CD4-positive, alpha-beta T cell (primary cell): ENCODE measurements around the gene CKMT2. TPM values are rescaled to one million over a fixed set of nuclear protein-coding genes. Genes with fewer than 3 reads are reported as not detected.

Source experiments
- ATAC-seq: fragments of 200-7000 bp; cut with Tn5 transposase; one replicate; pipeline ENCODE4 v1.10.0; 2022; ENCODE audit warnings: mild to moderate bottlenecking; ENCODE audit not compliant: poor library complexity
- CTCF ChIA-PET: fragments of 350-600 bp; sonication (Branson Sonifier 250); formaldehyde crosslinking; loops from one replicate; lab custom pipeline; 2021; ENCODE audit warnings: antibody characterized with exemption, inconsistent platforms; lab: Charles Lee
- POLR2A ChIA-PET: fragments of 350-600 bp; sonication (Branson Sonifier 250); formaldehyde crosslinking; loops from one replicate; lab custom pipeline; 2021; ENCODE audit warnings: antibody characterized with exemption, inconsistent platforms; lab: Charles Lee
- DNase-seq, 14 experiments: peaks; one replicate each; pipeline ENCODE4 v3.0.0-alpha.2; 2013 to 2020; ENCODE audit warnings: mixed read lengths in 2 of 14
- H3K27ac ChIP-seq, 2 donors: one replicate each; pipeline versions ENCODE4 v1.5.1 to v1.7.0; 2013; ENCODE audit warnings: low read length in 2 of 2, low read depth in 1 of 2, mild to moderate bottlenecking in 1 of 2
- H3K27me3 ChIP-seq, 2 experiments: 1 replicate in 1 of 2; 2 replicates in 1 of 2; pipeline versions ENCODE4 v1.6.1 to v1.7.0; 2013; ENCODE audit warnings: low read length in 2 of 2, control low read depth in 1 of 2, mild to moderate bottlenecking in 1 of 2, moderate library complexity in 1 of 2; ENCODE audit not compliant: insufficient read depth in 2 of 2, control insufficient read depth in 1 of 2
- H3K36me3 ChIP-seq: one replicate; pipeline ENCODE4 v1.6.1; 2013; ENCODE audit warnings: low read length, control low read depth; ENCODE audit not compliant: insufficient read depth
- H3K4me1 ChIP-seq: one replicate; pipeline ENCODE4 v1.6.1; 2013; ENCODE audit warnings: low read length, control low read depth; ENCODE audit not compliant: insufficient read depth
- H3K4me3 ChIP-seq: one replicate; pipeline ENCODE4 v1.5.1; 2013; ENCODE audit warnings: mild to moderate bottlenecking, low read length, moderate library complexity
- H3K9me3 ChIP-seq, 2 experiments: 1 replicate in 1 of 2; 2 replicates in 1 of 2; pipeline versions ENCODE4 v1.6.1 to v1.7.0; 2013; ENCODE audit warnings: low read length in 2 of 2, mild to moderate bottlenecking in 2 of 2, control low read depth in 1 of 2, moderate library complexity in 1 of 2; ENCODE audit not compliant: control insufficient read depth in 1 of 2, insufficient read depth in 1 of 2
- H3K27ac Mint-ChIP-seq: one replicate; pipeline ENCODE4 v1.8.0; 2020; ENCODE audit warnings: mixed read lengths
- H3K27me3 Mint-ChIP-seq: one replicate; pipeline ENCODE4 v1.8.0; 2021; ENCODE audit warnings: mixed read lengths
- H3K36me3 Mint-ChIP-seq: one replicate; pipeline ENCODE4 v1.8.0; 2021; ENCODE audit warnings: low read depth, mixed read lengths
- H3K4me1 Mint-ChIP-seq: one replicate; pipeline ENCODE4 v1.8.0; 2021; ENCODE audit warnings: low read depth, mixed read lengths
- H3K4me3 Mint-ChIP-seq: one replicate; pipeline ENCODE4 v1.8.0; 2020; ENCODE audit warnings: mild to moderate bottlenecking, mixed read lengths
- H3K9me3 Mint-ChIP-seq: one replicate; pipeline ENCODE4 v1.8.0; 2020; ENCODE audit warnings: mixed read lengths
- intact Hi-C, 2 experiments: fragments of 100-400 bp; cut with DNase I in 1 of 2; cut with micrococcal nuclease in 1 of 2; formaldehyde crosslinking; loops; one replicate each; pipeline versions ENCODE4 v1.15.1 to v1.9.0; 2023 to 2025; cut with DNase I, micrococcal nuclease
- total RNA-seq, 174 experiments: library from RNA in 2 of 174; stranded (reverse) in 2 of 174; gene quantifications; one replicate each; pipeline ENCODE4 v1.2.3 and lab custom pipeline; 2021 to 2026
- TF ChIP-seq, protein P1 (sequence below): fragments of 200-600 bp; IDR thresholded peaks from one replicate; pipeline ENCODE4 v1.8.0; 2022; ENCODE audit warnings: antibody characterized with exemption, mild to moderate bottlenecking

The CKMT2 gene
- total RNA-seq, 2 experiments from 2014 or later = 0.17 to 0.27 TPM

DNA sequence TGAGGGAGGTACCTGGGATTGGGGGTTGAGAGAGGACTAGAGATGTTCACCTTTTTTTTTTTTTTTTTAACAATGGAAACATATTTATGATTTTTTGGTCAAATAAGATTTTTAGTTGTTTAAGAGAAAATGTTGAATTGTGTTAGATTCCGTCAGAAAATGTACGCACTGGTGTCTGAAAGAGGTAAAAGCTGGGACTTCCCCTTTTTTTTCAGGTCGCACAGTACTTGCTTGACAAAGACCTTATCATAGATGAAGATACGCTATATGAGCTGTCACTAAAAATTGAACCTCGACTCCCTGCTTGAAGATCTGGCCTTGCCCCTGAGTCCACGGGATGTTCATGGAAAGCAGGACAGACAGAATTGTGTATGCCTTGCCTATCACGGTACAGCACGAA lies 7.7 kb upstream of the CKMT2 start:
- CTCF ChIA-PET = no interaction called here
- H3K9me3 Mint-ChIP-seq = no peaks in the 10 kb centered on the region
- Histone ChIP-seq H3K9me3 (no peaks in the 10 kb centered on the region), H3K27ac (no peak overlapping the region), H3K4me3 (no peak overlapping the region), H3K27me3 (no peaks in the 10 kb centered on the region), H3K36me3 (peaks cover 16% of the 10 kb centered on the region), H3K4me1 (no peaks in the 10 kb centered on the region)
- TF ChIP-seq, protein P1, sequence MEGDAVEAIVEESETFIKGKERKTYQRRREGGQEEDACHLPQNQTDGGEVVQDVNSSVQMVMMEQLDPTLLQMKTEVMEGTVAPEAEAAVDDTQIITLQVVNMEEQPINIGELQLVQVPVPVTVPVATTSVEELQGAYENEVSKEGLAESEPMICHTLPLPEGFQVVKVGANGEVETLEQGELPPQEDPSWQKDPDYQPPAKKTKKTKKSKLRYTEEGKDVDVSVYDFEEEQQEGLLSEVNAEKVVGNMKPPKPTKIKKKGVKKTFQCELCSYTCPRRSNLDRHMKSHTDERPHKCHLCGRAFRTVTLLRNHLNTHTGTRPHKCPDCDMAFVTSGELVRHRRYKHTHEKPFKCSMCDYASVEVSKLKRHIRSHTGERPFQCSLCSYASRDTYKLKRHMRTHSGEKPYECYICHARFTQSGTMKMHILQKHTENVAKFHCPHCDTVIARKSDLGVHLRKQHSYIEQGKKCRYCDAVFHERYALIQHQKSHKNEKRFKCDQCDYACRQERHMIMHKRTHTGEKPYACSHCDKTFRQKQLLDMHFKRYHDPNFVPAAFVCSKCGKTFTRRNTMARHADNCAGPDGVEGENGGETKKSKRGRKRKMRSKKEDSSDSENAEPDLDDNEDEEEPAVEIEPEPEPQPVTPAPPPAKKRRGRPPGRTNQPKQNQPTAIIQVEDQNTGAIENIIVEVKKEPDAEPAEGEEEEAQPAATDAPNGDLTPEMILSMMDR = no peak
- H3K4me3 Mint-ChIP-seq = no peak overlapping the region
- H3K4me1 Mint-ChIP-seq = no peaks in the 10 kb centered on the region
- H3K27ac Mint-ChIP-seq = no peak overlapping the region
- peaks cover 51% of the 10 kb centered on the region for H3K36me3 Mint-ChIP-seq
- intact Hi-C loops = no loop called here
- no peaks in the 10 kb centered on the region for H3K27me3 Mint-ChIP-seq
- DNase-seq (no peak), ATAC-seq (no peak)
- POLR2A ChIA-PET = no interaction called here

DNA sequence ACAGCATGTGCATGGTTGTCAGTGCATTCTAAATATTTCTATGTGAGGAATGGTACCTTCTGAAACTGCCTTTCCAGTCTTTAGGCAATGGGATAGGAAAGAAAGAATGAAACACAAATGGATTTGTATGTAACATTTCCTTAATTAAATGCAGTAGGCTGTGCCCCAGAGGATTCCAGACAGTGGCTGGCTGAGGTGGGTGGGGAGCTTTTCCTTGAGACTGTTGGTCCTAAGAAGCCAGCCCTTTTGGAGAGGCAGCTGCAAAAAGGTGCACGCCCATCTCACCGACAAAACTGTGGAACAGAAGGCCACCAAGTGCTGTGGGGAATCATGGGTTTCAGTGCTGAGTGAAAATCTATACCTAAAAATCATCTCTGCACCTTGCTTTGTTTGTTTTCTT lies 6.8 kb upstream of the CKMT2 start:
- Mint-ChIP-seq H3K27me3 (no peaks in the 10 kb centered on the region), H3K9me3 (no peaks in the 10 kb centered on the region), H3K4me3 (no peak overlapping the region), H3K4me1 (no peaks in the 10 kb centered on the region), H3K36me3 (peaks cover 43% of the 10 kb centered on the region), H3K27ac (no peak overlapping the region)
- no peak for ATAC-seq
- no peaks in the 10 kb centered on the region for H3K9me3 ChIP-seq
- ChIA-PET POLR2A (no interaction called here), CTCF (no interaction called here)
- no peak overlapping the region for H3K4me3 ChIP-seq
- H3K4me1 ChIP-seq = no peaks in the 10 kb centered on the region
- TF ChIP-seq, protein P1 = no peak
- H3K27me3 ChIP-seq = no peaks in the 10 kb centered on the region
- DNase-seq = no peak
- no peak overlapping the region for H3K27ac ChIP-seq
- H3K36me3 ChIP-seq = peaks cover 12% of the 10 kb centered on the region
- intact Hi-C loops = no loop called here

DNA sequence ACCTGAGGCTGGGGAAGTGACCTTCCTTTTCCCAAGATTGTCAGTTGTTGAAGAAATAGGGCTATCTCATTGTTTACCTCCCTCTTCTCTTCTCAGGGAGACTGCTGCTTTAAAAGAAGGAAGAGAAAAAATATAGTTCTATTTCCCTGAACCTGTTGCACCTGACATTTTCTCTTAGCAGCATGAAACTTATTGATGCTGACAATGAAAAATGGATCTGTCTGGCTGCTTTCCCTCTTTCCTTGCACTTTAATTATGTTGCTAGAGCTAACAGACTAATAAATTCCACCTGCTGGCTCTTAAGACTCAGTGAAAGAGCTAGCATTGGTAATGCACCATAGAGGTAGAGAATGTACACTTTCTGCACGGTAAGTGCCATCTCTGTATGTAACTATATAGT lies 6.2 kb upstream of the CKMT2 start:
- H3K27me3 ChIP-seq = no peaks in the 10 kb centered on the region
- DNase-seq = no peak
- Mint-ChIP-seq H3K4me3 (no peak overlapping the region), H3K9me3 (no peaks in the 10 kb centered on the region), H3K4me1 (no peaks in the 10 kb centered on the region), H3K27me3 (no peaks in the 10 kb centered on the region), H3K27ac (no peak overlapping the region), H3K36me3 (peaks cover 41% of the 10 kb centered on the region)
- POLR2A ChIA-PET = no interaction called here
- intact Hi-C loops = no loop called here
- no peak overlapping the region for H3K4me3 ChIP-seq
- peaks cover 12% of the 10 kb centered on the region for H3K36me3 ChIP-seq
- H3K4me1 ChIP-seq = no peaks in the 10 kb centered on the region
- ATAC-seq = no peak
- CTCF ChIA-PET = no interaction called here
- H3K9me3 ChIP-seq = no peaks in the 10 kb centered on the region
- H3K27ac ChIP-seq = no peak overlapping the region
- TF ChIP-seq, protein P1 = no peak
